GM21576 (cell line): ENCODE results near the gene C1QTNF1.

Experiments used
- ATAC-seq: cut with Tn5 transposase; IDR thresholded peaks from one replicate; pipeline ENCODE4 v1.9.1; 2021; ENCODE audit warnings: mild to moderate bottlenecking, moderate library complexity; ENCODE audit not compliant: unreplicated experiment

C1QTNF1 gene

GRCh38 chr17:79075861-79076406 lies 52.0 kb downstream of the C1QTNF1 start:
- no peak for ATAC-seq

GRCh38 chr17:79077587-79077986 lies 53.6 kb downstream of the C1QTNF1 start:
- ATAC-seq = no peak

- no peak for ATAC-seq
These were observed 54.7 kb downstream of the C1QTNF1 start for GRCh38 chr17:79078476-79079190.

GRCh38 chr17:79079421-79080200 lies 55.6 kb downstream of the C1QTNF1 start:
- ATAC-seq = no peak

- ATAC-seq = no peak
These were observed 56.4 kb downstream of the C1QTNF1 start for GRCh38 chr17:79080349-79080748.

GRCh38 chr17:79080761-79081290 lies 56.9 kb downstream of the C1QTNF1 start:
- no peak for ATAC-seq

GRCh38 chr17:79081571-79082276 lies 57.8 kb downstream of the C1QTNF1 start:
- ATAC-seq = no peak

GRCh38 chr17:79082311-79083190 lies 58.6 kb downstream of the C1QTNF1 start:
- no peak for ATAC-seq

GRCh38 chr17:79083191-79083971 lies 59.4 kb downstream of the C1QTNF1 start:
- ATAC-seq = no peak

GRCh38 chr17:79084291-79085153 lies 60.6 kb downstream of the C1QTNF1 start:
- no peak for ATAC-seq

GRCh38 chr17:79085154-79085920 lies 61.4 kb downstream of the C1QTNF1 start:
- no peak for ATAC-seq

GRCh38 chr17:79085921-79086551 lies 62.1 kb downstream of the C1QTNF1 start:
- no peak for ATAC-seq

- ATAC-seq = no peak
These were observed 62.8 kb downstream of the C1QTNF1 start for GRCh38 chr17:79086609-79087427.

GRCh38 chr17:79087428-79088143 lies 63.6 kb downstream of the C1QTNF1 start:
- no peak for ATAC-seq

- ATAC-seq = no peak
These were observed 64.5 kb downstream of the C1QTNF1 start for GRCh38 chr17:79088247-79088996.
